ENCODE data around the gene HNRNPA1. TPM values are rescaled to one million over a fixed set of nuclear protein-coding genes. Genes with fewer than 3 reads are reported as not detected.
"Not testable (repeated sequence)": the region's sequence is repeated elsewhere in the genome, so short reads cannot be mapped to it uniquely, and the experiment has no call there.

The HNRNPA1 gene
- 382 and 453 TPM in 2 replicates for total RNA-seq (2014; rRNA removed; shearing (Covaris generic))

GRCh38 chr12:54280468-54281260 is at the start of gene HNRNPA1:
TSS of gene HNRNPA1 (plus strand) at chr12:54280726. CDS start at chr12:54280808, 82 bp downstream.
- peaks cover 29% of the 10 kb centered on the region for H3K4me1 ChIP-seq (replicated peaks)
- peak; percentile 99 for DNase-seq (ENCODE audit: low read depth in 1 of 2, low spot score in 2 of 2)
- H3K27ac ChIP-seq = peak within 1 kb of the TSS; percentile 94
- no peaks in the 10 kb centered on the region for H3K9me3 ChIP-seq (replicated peaks)
- peaks cover 72% of the 10 kb centered on the region for H3K36me3 ChIP-seq
- H3K27me3 ChIP-seq (replicated peaks) = no peaks in the 10 kb centered on the region
- peak within 1 kb of the TSS; percentile 61 for H3K4me3 ChIP-seq

GRCh38 chr12:54231269-54231668 is 49.3 kb upstream of the HNRNPA1 start:
- Histone ChIP-seq H3K36me3 (peaks cover 12% of the 10 kb centered on the region), H3K4me1 (replicated peaks) (peaks cover 23% of the 10 kb centered on the region)
- not testable (repeated sequence) for H3K4me3 ChIP-seq; H3K9me3 ChIP-seq (replicated peaks); H3K27me3 ChIP-seq (replicated peaks); DNase-seq (ENCODE audit: low read depth in 1 of 2, low spot score in 2 of 2); H3K27ac ChIP-seq

- Histone ChIP-seq H3K4me3 (no peak overlapping the region), H3K27me3 (replicated peaks) (no peaks in the 10 kb centered on the region), H3K27ac (no peak overlapping the region), H3K9me3 (replicated peaks) (no peaks in the 10 kb centered on the region), H3K36me3 (peaks cover 27% of the 10 kb centered on the region), H3K4me1 (replicated peaks) (peaks cover 23% of the 10 kb centered on the region)
- DNase-seq (ENCODE audit: low read depth in 1 of 2, low spot score in 2 of 2) = no peak
These were observed 47.7 kb upstream of the HNRNPA1 start for GRCh38 chr12:54232790-54233189.

- H3K4me3 ChIP-seq = no peak overlapping the region
- H3K4me1 ChIP-seq (replicated peaks) = no peaks in the 10 kb centered on the region
- peaks cover 81% of the 10 kb centered on the region for H3K36me3 ChIP-seq
- H3K27ac ChIP-seq = no peak overlapping the region
- H3K27me3 ChIP-seq (replicated peaks) = no peaks in the 10 kb centered on the region
- no peaks in the 10 kb centered on the region for H3K9me3 ChIP-seq (replicated peaks)
- DNase-seq (ENCODE audit: low read depth in 1 of 2, low spot score in 2 of 2) = no peak
These were observed 42.0 kb upstream of the HNRNPA1 start for GRCh38 chr12:54238531-54238930.

- H3K27me3 ChIP-seq (replicated peaks) = no peaks in the 10 kb centered on the region
- no peak for DNase-seq (ENCODE audit: low read depth in 1 of 2, low spot score in 2 of 2)
- peaks cover 92% of the 10 kb centered on the region for H3K36me3 ChIP-seq
- H3K9me3 ChIP-seq (replicated peaks) = no peaks in the 10 kb centered on the region
- no peak overlapping the region for H3K4me3 ChIP-seq
- H3K27ac ChIP-seq = no peak overlapping the region
- no peaks in the 10 kb centered on the region for H3K4me1 ChIP-seq (replicated peaks)
These were observed 40.9 kb upstream of the HNRNPA1 start for GRCh38 chr12:54239620-54240019.

GRCh38 chr12:54240129-54240528 is 40.4 kb upstream of the HNRNPA1 start:
- Histone ChIP-seq H3K27ac (no peak overlapping the region), H3K36me3 (peaks cover 95% of the 10 kb centered on the region), H3K27me3 (replicated peaks) (no peaks in the 10 kb centered on the region), H3K4me3 (no peak overlapping the region), H3K9me3 (replicated peaks) (no peaks in the 10 kb centered on the region), H3K4me1 (replicated peaks) (no peaks in the 10 kb centered on the region)
- DNase-seq (ENCODE audit: low read depth in 1 of 2, low spot score in 2 of 2) = no peak

GRCh38 chr12:54240971-54241588 is 39.4 kb upstream of the HNRNPA1 start:
- DNase-seq (ENCODE audit: low read depth in 1 of 2, low spot score in 2 of 2) = no peak
- H3K9me3 ChIP-seq (replicated peaks) = no peaks in the 10 kb centered on the region
- no peaks in the 10 kb centered on the region for H3K4me1 ChIP-seq (replicated peaks)
- H3K4me3 ChIP-seq = no peak overlapping the region
- no peaks in the 10 kb centered on the region for H3K27me3 ChIP-seq (replicated peaks)
- peaks cover 96% of the 10 kb centered on the region for H3K36me3 ChIP-seq
- no peak overlapping the region for H3K27ac ChIP-seq

GRCh38 chr12:54246011-54246641 is 34.4 kb upstream of the HNRNPA1 start:
- Histone ChIP-seq H3K4me1 (replicated peaks) (no peaks in the 10 kb centered on the region), H3K9me3 (replicated peaks) (no peaks in the 10 kb centered on the region), H3K4me3 (no peak overlapping the region), H3K27me3 (replicated peaks) (no peaks in the 10 kb centered on the region), H3K27ac (no peak overlapping the region), H3K36me3 (peaks cover 88% of the 10 kb centered on the region)
- DNase-seq (ENCODE audit: low read depth in 1 of 2, low spot score in 2 of 2) = no peak

GRCh38 chr12:54249489-54249888 is 31.0 kb upstream of the HNRNPA1 start:
- Histone ChIP-seq H3K27me3 (replicated peaks) (no peaks in the 10 kb centered on the region), H3K27ac (no peak overlapping the region), H3K36me3 (peaks cover 86% of the 10 kb centered on the region), H3K4me3 (no peak overlapping the region), H3K9me3 (replicated peaks) (no peaks in the 10 kb centered on the region), H3K4me1 (replicated peaks) (no peaks in the 10 kb centered on the region)
- DNase-seq (ENCODE audit: low read depth in 1 of 2, low spot score in 2 of 2) = no peak

- H3K27me3 ChIP-seq (replicated peaks) = no peaks in the 10 kb centered on the region
- H3K9me3 ChIP-seq (replicated peaks) = no peaks in the 10 kb centered on the region
- H3K27ac ChIP-seq = no peak overlapping the region
- peaks cover 88% of the 10 kb centered on the region for H3K36me3 ChIP-seq
- no peaks in the 10 kb centered on the region for H3K4me1 ChIP-seq (replicated peaks)
- peak in 1 of 2 experiments; percentile 32 for DNase-seq (ENCODE audit: low read depth in 1 of 2, low spot score in 2 of 2)
- H3K4me3 ChIP-seq = no peak overlapping the region
These were observed 28.8 kb upstream of the HNRNPA1 start for GRCh38 chr12:54251667-54252284.

- Histone ChIP-seq H3K27ac (no peak overlapping the region), H3K27me3 (replicated peaks) (no peaks in the 10 kb centered on the region), H3K36me3 (peaks cover 84% of the 10 kb centered on the region), H3K4me3 (no peak overlapping the region), H3K9me3 (replicated peaks) (no peaks in the 10 kb centered on the region), H3K4me1 (replicated peaks) (peaks cover 5% of the 10 kb centered on the region)
- no peak for DNase-seq (ENCODE audit: low read depth in 1 of 2, low spot score in 2 of 2)
These were observed 27.3 kb upstream of the HNRNPA1 start for GRCh38 chr12:54253240-54253639.

GRCh38 chr12:54257332-54257731 is 23.2 kb upstream of the HNRNPA1 start:
- peaks cover 58% of the 10 kb centered on the region for H3K36me3 ChIP-seq
- H3K4me3 ChIP-seq = no peak overlapping the region
- H3K27me3 ChIP-seq (replicated peaks) = no peaks in the 10 kb centered on the region
- peaks cover 40% of the 10 kb centered on the region for H3K4me1 ChIP-seq (replicated peaks)
- DNase-seq (ENCODE audit: low read depth in 1 of 2, low spot score in 2 of 2) = no peak
- no peaks in the 10 kb centered on the region for H3K9me3 ChIP-seq (replicated peaks)
- peak overlapping the region; percentile 92; the same call in 1 of the 2 replicates for H3K27ac ChIP-seq

- H3K9me3 ChIP-seq (replicated peaks) = no peaks in the 10 kb centered on the region
- H3K27me3 ChIP-seq (replicated peaks) = no peaks in the 10 kb centered on the region
- H3K36me3 ChIP-seq = peaks cover 53% of the 10 kb centered on the region
- H3K4me1 ChIP-seq (replicated peaks) = peaks cover 47% of the 10 kb centered on the region
- peak overlapping the region; percentile 92 for H3K27ac ChIP-seq
- no peak for DNase-seq (ENCODE audit: low read depth in 1 of 2, low spot score in 2 of 2)
- H3K4me3 ChIP-seq = no peak overlapping the region
These were observed 22.3 kb upstream of the HNRNPA1 start for GRCh38 chr12:54258201-54258681.
